ENCODE measurements around the gene NCOA5. TPM values are rescaled to one million over a fixed set of nuclear protein-coding genes. Genes with fewer than 3 reads are reported as not detected.

The NCOA5 gene
- total RNA-seq, 1 donor from 2014 or later, result 10.3 TPM

DNA sequence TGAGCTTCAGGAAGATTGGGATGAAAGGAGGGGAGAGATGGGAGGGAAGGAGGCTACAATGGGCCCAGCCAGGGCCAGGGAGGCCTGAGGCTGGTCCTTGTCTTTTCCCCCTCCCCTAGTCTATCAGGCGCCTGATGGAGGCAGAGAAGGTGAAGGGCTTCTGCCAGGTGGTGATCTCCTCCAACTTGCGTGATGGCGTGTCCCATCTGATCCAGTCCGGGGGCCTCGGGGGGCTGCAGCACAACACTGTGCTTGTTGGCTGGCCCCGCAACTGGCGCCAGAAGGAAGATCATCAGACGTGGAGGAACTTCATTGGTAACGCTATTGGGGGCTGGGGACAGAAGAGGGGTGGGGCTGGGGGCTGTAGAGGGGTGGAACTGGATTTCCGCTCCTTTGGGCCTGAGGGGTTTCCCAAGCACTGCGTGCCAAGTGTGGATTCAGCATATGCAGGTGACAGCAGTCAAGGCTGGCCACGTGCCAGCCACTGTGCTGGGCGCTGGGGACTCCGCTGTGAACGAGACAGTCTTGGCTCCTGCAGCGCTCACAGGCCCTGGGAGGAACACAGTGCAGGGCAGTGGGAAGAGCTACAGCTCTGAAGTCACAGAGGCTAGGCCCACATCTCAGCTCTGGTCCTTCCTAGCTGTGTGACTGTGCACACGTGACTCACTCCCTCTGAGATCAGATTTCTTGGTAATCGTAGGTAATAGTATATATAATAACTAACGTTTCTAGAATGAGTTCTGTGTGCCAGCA, 38.0 kb downstream of the NCOA5 start:
- Mint-ChIP-seq H3K27ac (no peak overlapping the region), H3K4me1 (no peaks in the 10 kb centered on the region), H3K36me3 (peaks cover 10% of the 10 kb centered on the region), H3K9me3 (no peaks in the 10 kb centered on the region), H3K4me3 (no peak overlapping the region), H3K27me3 (ENCODE audit: insufficient read depth, low read depth) (peaks cover 24% of the 10 kb centered on the region)
- H3K27ac ChIP-seq, result no peak overlapping the region
- H3K27me3 ChIP-seq, result peaks cover 87% of the 10 kb centered on the region
- H4K20me1 ChIP-seq (ENCODE audit: low read depth), result peaks cover 25% of the 10 kb centered on the region
- no peak overlapping the region for H3K4me3 ChIP-seq
- no peak for DNase-seq (ENCODE audit: low spot score)
- H3K4me1 ChIP-seq, result no peaks in the 10 kb centered on the region
- H3K36me3 ChIP-seq, result no peaks in the 10 kb centered on the region
- H3K79me2 ChIP-seq (ENCODE audit: low read depth), result no peaks in the 10 kb centered on the region
- no peaks in the 10 kb centered on the region for H3K9me3 ChIP-seq (ENCODE audit: low read depth)
- no peak overlapping the region for H2AFZ ChIP-seq (replicated peaks)
- no peak overlapping the region for H3K4me2 ChIP-seq
- H3F3A ChIP-seq (ENCODE audit: low read depth), result no peaks in the 10 kb centered on the region
- no peak for TF ChIP-seq EZH2 (IDR thresholded peaks at IDR 0.05)
- TF ChIP-seq, protein P1, sequence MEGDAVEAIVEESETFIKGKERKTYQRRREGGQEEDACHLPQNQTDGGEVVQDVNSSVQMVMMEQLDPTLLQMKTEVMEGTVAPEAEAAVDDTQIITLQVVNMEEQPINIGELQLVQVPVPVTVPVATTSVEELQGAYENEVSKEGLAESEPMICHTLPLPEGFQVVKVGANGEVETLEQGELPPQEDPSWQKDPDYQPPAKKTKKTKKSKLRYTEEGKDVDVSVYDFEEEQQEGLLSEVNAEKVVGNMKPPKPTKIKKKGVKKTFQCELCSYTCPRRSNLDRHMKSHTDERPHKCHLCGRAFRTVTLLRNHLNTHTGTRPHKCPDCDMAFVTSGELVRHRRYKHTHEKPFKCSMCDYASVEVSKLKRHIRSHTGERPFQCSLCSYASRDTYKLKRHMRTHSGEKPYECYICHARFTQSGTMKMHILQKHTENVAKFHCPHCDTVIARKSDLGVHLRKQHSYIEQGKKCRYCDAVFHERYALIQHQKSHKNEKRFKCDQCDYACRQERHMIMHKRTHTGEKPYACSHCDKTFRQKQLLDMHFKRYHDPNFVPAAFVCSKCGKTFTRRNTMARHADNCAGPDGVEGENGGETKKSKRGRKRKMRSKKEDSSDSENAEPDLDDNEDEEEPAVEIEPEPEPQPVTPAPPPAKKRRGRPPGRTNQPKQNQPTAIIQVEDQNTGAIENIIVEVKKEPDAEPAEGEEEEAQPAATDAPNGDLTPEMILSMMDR (IDR thresholded peaks at IDR 0.05), result no peak
- no peak for TF ChIP-seq EZH2phosphoT487 (IDR thresholded peaks at IDR 0.05)
- no peak overlapping the region for H3K9ac ChIP-seq

GRCh38 chr20:46050885-46051284, 38.9 kb downstream of the NCOA5 start:
- Histone ChIP-seq H3K4me3 (no peak overlapping the region), H3K27me3 (peaks cover 85% of the 10 kb centered on the region), H3K27ac (no peak overlapping the region), H3K4me2 (no peak overlapping the region), H3F3A (ENCODE audit: low read depth) (no peaks in the 10 kb centered on the region), H3K9ac (no peak overlapping the region), H3K9me3 (ENCODE audit: low read depth) (no peaks in the 10 kb centered on the region), H2AFZ (replicated peaks) (no peak overlapping the region), H3K36me3 (no peaks in the 10 kb centered on the region), H3K4me1 (no peaks in the 10 kb centered on the region), H3K79me2 (ENCODE audit: low read depth) (no peaks in the 10 kb centered on the region), H4K20me1 (ENCODE audit: low read depth) (peaks cover 17% of the 10 kb centered on the region)
- no peaks in the 10 kb centered on the region for H3K9me3 Mint-ChIP-seq
- peaks cover 7% of the 10 kb centered on the region for H3K36me3 Mint-ChIP-seq
- peaks cover 22% of the 10 kb centered on the region for H3K27me3 Mint-ChIP-seq (ENCODE audit: insufficient read depth, low read depth)
- H3K4me3 Mint-ChIP-seq, result no peak overlapping the region
- H3K4me1 Mint-ChIP-seq, result no peaks in the 10 kb centered on the region
- no peak for DNase-seq (ENCODE audit: low spot score)
- TF ChIP-seq, protein P1 (IDR thresholded peaks at IDR 0.05), result no peak
- TF ChIP-seq EZH2 (IDR thresholded peaks at IDR 0.05) (no peak), EZH2phosphoT487 (IDR thresholded peaks at IDR 0.05) (no peak)
- H3K27ac Mint-ChIP-seq, result no peak overlapping the region

GRCh38 chr20:46050444-46050843, 39.3 kb downstream of the NCOA5 start:
- Histone ChIP-seq H4K20me1 (ENCODE audit: low read depth) (peaks cover 12% of the 10 kb centered on the region), H3K4me2 (no peak overlapping the region), H3F3A (ENCODE audit: low read depth) (no peaks in the 10 kb centered on the region), H3K27me3 (peaks cover 85% of the 10 kb centered on the region), H2AFZ (replicated peaks) (no peak overlapping the region), H3K79me2 (ENCODE audit: low read depth) (no peaks in the 10 kb centered on the region), H3K9ac (no peak overlapping the region), H3K36me3 (no peaks in the 10 kb centered on the region), H3K9me3 (ENCODE audit: low read depth) (no peaks in the 10 kb centered on the region), H3K4me3 (no peak overlapping the region), H3K27ac (no peak overlapping the region), H3K4me1 (no peaks in the 10 kb centered on the region)
- DNase-seq (ENCODE audit: low spot score), result no peak
- no peaks in the 10 kb centered on the region for H3K4me1 Mint-ChIP-seq
- no peak overlapping the region for H3K27ac Mint-ChIP-seq
- H3K36me3 Mint-ChIP-seq, result peaks cover 3% of the 10 kb centered on the region
- no peaks in the 10 kb centered on the region for H3K9me3 Mint-ChIP-seq
- peaks cover 18% of the 10 kb centered on the region for H3K27me3 Mint-ChIP-seq (ENCODE audit: insufficient read depth, low read depth)
- no peak overlapping the region for H3K4me3 Mint-ChIP-seq
- TF ChIP-seq EZH2phosphoT487 (IDR thresholded peaks at IDR 0.05), result no peak
- TF ChIP-seq, protein P1 (IDR thresholded peaks at IDR 0.05), result no peak
- TF ChIP-seq EZH2 (IDR thresholded peaks at IDR 0.05), result no peak
